Activated naive CD4-positive, alpha-beta T cell treated with anti-CD3 and anti-CD28 coated beads for 36 hours (primary cell): Measurements from ENCODE around the gene MYO5C. TPM values are rescaled to one million over a fixed set of nuclear protein-coding genes. Genes with fewer than 3 reads are reported as not detected.

Experiments used
- CTCF ChIA-PET: fragments of 350-600 bp; sonication (Branson Sonifier 250); formaldehyde crosslinking; loops from one replicate; lab custom pipeline; 2021; ENCODE audit warnings: antibody characterized with exemption; lab: Charles Lee
- DNase-seq: peaks from one replicate; pipeline ENCODE4 v3.0.0-alpha.2; 2020
- H3K27ac Mint-ChIP-seq: one replicate; pipeline ENCODE4 v1.8.0; 2021; ENCODE audit warnings: mild to moderate bottlenecking, mixed read lengths
- H3K27me3 Mint-ChIP-seq: one replicate; pipeline ENCODE4 v1.8.0; 2021; ENCODE audit warnings: low read depth, mixed read lengths
- H3K36me3 Mint-ChIP-seq: one replicate; pipeline ENCODE4 v1.8.0; 2021; ENCODE audit warnings: low read depth, mixed read lengths
- H3K4me1 Mint-ChIP-seq: one replicate; pipeline ENCODE4 v1.8.0; 2021; ENCODE audit warnings: low read depth, mixed read lengths
- H3K4me3 Mint-ChIP-seq: one replicate; pipeline ENCODE4 v1.8.0; 2021; ENCODE audit warnings: mild to moderate bottlenecking, moderate library complexity, mixed read lengths
- H3K9me3 Mint-ChIP-seq: one replicate; pipeline ENCODE4 v1.8.0; 2021; ENCODE audit warnings: mixed read lengths
- intact Hi-C: fragments of 100-400 bp; cut with micrococcal nuclease; formaldehyde crosslinking; loops from one replicate; pipeline ENCODE4 v1.15.1; 2023
- microRNA-seq: library from miRNA; unstranded; fragments of <30 nt; microRNA quantifications from one replicate; pipeline ENCODE4 v1.2.0, GENCODE V29; 2022; ENCODE audit warnings: borderline microRNAs expressed, borderline replicate concordance
- total RNA-seq, 2 experiments: library from RNA; stranded (reverse); gene quantifications; one replicate each; pipeline ENCODE4 v1.2.3, GENCODE V29; 2021

MYO5C gene
- total RNA-seq, 2 experiments from 2014 or later = 0.19 to 0.25 TPM

DNA sequence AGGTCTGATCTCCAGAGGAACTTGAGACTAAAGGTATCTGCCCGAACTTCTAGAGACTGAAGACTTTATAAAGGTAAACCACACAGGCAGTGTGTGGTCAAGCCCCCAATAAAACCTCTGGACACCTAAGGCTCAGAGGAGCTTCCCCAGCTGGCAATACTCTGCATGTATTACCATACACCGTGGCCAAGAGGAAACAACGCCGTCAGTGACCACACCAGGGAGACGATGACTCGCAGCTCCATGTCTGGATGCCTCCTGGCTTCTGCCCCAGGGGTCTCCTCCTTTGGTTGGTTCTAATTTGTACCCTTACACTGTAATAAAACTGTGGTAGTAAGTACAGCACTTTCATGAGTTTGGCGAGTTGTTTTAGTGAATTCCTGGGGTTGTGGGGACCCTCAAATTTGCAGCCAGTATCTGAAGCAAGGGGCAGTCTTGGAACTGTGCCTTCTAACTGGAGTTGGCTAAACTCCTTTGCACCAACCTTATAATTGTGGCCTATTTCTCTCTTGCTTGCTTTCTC is 150.9 kb downstream of the MYO5C start:
- H3K9me3 Mint-ChIP-seq = no peaks in the 10 kb centered on the region
- H3K27me3 Mint-ChIP-seq = no peaks in the 10 kb centered on the region
- intact Hi-C loops = no loop called here
- H3K27ac Mint-ChIP-seq = no peak overlapping the region
- H3K4me3 Mint-ChIP-seq = no peak overlapping the region
- H3K4me1 Mint-ChIP-seq = no peaks in the 10 kb centered on the region
- H3K36me3 Mint-ChIP-seq = peaks cover 14% of the 10 kb centered on the region
- CTCF ChIA-PET = interaction anchor here (2.0 kb wide), 1 partner anchor 34 kb away, joined by 5 read pairs; no protein-coding TSS in a partner anchor
- DNase-seq = no peak

DNA sequence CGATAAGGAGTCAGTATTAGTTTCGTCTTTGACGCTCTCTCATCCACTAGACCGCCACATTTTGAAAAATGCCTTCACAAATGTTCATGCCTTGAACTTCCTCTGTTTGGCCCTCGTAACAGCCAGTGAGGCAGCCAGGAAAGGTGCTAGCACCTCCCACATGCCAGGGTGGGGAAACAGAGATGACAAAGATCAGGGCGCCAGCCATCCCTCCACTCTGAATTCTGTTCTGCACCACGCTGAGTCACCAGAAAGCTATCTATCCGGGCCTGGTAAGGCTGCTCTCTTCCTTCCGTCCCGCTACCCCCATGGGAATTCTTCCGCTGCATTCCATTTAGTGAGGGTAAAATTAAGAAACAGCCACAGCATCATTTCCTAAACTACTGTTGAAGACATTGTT is 151.7 kb downstream of the MYO5C start:
- Mint-ChIP-seq H3K4me1 (no peaks in the 10 kb centered on the region), H3K27ac (no peak overlapping the region), H3K9me3 (no peaks in the 10 kb centered on the region), H3K27me3 (no peaks in the 10 kb centered on the region), H3K4me3 (no peak overlapping the region), H3K36me3 (peaks cover 14% of the 10 kb centered on the region)
- CTCF ChIA-PET = interaction anchor here (2.0 kb wide), 1 partner anchor 35 kb away, joined by 5 read pairs; no protein-coding TSS in a partner anchor
- intact Hi-C loops = no loop called here
- no peak for DNase-seq

Small RNA genes within 50 kb of the gene (microRNA-seq; reads per million reads assigned to microRNA genes)
- gene MIR1266 = not detected

Other genes starting within 250 kb of the MYO5C start
- gene BCL2L10, start 183.0 kb downstream of the MYO5C start, total RNA-seq = not detected
- 10 to 100 TPM; 23.2 to 23.6 TPM for gene GNB5, start 104.4 kb downstream of the MYO5C start, total RNA-seq
- 10 to 100 TPM; 13.2 to 13.7 TPM for gene MYO5A, start 233.1 kb upstream of the MYO5C start, total RNA-seq